Suprapubic skin (tissue), 4 donors: Measurements from ENCODE around the gene OARD1. TPM values are rescaled to one million over a fixed set of nuclear protein-coding genes. Genes with fewer than 3 reads are reported as not detected.

ENCODE experiments used
- DNase-seq, 2 donors: peaks; one replicate each; pipeline ENCODE4 v3.0.0-alpha.2; 2019; ENCODE audit warnings: low spot score in 2 of 2
- H3K27ac ChIP-seq: fragments of 200-600 bp; sonication (generic); one replicate; pipeline ENCODE4 v1.5.1; 2019
- H3K27me3 ChIP-seq: fragments of 200-600 bp; sonication (generic); one replicate; pipeline ENCODE4 v1.5.1; 2019
- H3K36me3 ChIP-seq: fragments of 200-600 bp; sonication (generic); one replicate; pipeline ENCODE4 v1.5.1; 2019
- H3K4me1 ChIP-seq: fragments of 200-600 bp; sonication (generic); one replicate; pipeline ENCODE4 v1.5.1; 2019
- H3K4me3 ChIP-seq: fragments of 200-600 bp; sonication (generic); one replicate; pipeline ENCODE4 v1.5.1; 2019; ENCODE audit warnings: mild to moderate bottlenecking
- H3K9me3 ChIP-seq: fragments of 200-600 bp; sonication (generic); one replicate; pipeline ENCODE4 v1.5.1; 2019
- EP300 ChIP-seq: sonication (generic); formaldehyde crosslinking; IDR thresholded peaks from one replicate; pipeline ENCODE4 v1.6.1; 2017; ENCODE audit warnings: antibody characterized with exemption
- POLR2A ChIP-seq, 2 donors: fragments of 450-650 bp; IDR thresholded peaks; one replicate each; pipeline ENCODE4 v1.6.1; 2017; ENCODE audit warnings: antibody characterized with exemption in 2 of 2, mild to moderate bottlenecking in 2 of 2, moderate library complexity in 2 of 2
- POLR2AphosphoS5 ChIP-seq, 3 donors: sonication (generic); formaldehyde crosslinking; IDR thresholded peaks; one replicate each; pipeline ENCODE4 v1.6.1; 2017; ENCODE audit warnings: antibody characterized with exemption in 3 of 3
- WGBS: methylation state at CpG from one replicate; pipeline ENCODE4 v1.1.5; 2018; 5-methylcytosine and 5-hydroxymethylcytosine counted together
- total RNA-seq, 4 donors: library from RNA; depleted of rRNA; stranded (reverse); fragments of >200 nt; gene quantifications; one replicate each; pipeline ENCODE4 v1.1.0, GENCODE V29; 2016
- TF ChIP-seq, protein P1 (sequence below), 2 donors: fragments of 200-600 bp in 1 of 2; fragments of 450-650 bp in 1 of 2; sonication (generic) in 1 of 2; IDR thresholded peaks; one replicate each; pipeline ENCODE4 v1.5.1; 2016 to 2019; ENCODE audit warnings: antibody characterized with exemption in 2 of 2, mild to moderate bottlenecking in 1 of 2, moderate library complexity in 1 of 2

OARD1 gene
- total RNA-seq, 4 donors from 2014 or later, result 11.3 to 29.9 (median 20.6) TPM

DNA sequence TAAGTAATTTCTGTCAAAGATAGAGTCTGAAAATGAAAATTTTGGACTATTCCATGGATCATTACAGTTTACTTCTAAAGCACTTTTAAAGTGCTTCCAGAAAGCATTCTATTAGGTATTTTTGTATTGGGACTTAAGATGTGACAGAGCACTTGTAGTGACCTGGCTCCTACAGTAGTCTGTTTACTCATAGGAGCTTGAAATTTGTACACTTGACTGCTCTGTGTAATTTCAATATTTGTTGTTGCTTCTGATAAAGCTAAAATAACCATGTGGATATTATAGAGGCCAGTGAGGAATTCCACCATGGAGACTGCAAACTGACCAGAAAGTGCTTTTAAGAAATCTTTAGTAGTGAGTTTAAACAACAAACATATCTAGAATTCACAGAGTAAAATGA, 10.9 kb upstream of the OARD1 start:
- no peak for TF ChIP-seq POLR2AphosphoS5 (IDR thresholded peaks at IDR 0.05)
- TF ChIP-seq POLR2A (IDR thresholded peaks at IDR 0.05), result no peak
- no peak for TF ChIP-seq EP300
- Histone ChIP-seq H3K4me1 (peaks cover 3% of the 10 kb centered on the region), H3K27ac (no peak overlapping the region), H3K9me3 (no peaks in the 10 kb centered on the region), H3K27me3 (no peaks in the 10 kb centered on the region), H3K4me3 (no peak overlapping the region), H3K36me3 (peaks cover 64% of the 10 kb centered on the region)
- DNase-seq, result no peak

DNA sequence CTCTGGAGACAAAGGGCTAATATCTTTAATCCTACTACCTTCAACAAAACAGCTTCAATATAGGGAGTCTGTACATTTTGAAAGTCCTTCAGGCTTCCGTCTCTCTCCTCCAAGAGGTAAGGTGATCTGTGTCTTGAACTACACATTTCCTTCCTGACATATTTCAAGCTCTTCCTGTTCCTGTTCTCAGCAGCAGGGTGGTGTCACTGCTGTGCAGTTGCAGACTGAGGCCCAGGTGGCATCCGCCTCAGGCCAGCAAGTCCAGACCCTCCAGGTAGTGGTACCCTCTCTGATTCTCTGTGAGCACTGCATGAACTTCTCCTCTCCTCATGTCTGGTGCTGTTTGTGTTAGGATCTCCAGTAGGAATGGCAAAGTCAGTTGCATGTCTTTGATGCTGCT, 8.5 kb upstream of the OARD1 start:
- no peak for DNase-seq
- 88% methylated on average over 2 of the region's 2 CpGs for whole genome bisulfite sequencing
- Histone ChIP-seq H3K9me3 (no peaks in the 10 kb centered on the region), H3K4me3 (no peak overlapping the region), H3K27me3 (no peaks in the 10 kb centered on the region), H3K36me3 (peaks cover 51% of the 10 kb centered on the region), H3K27ac (no peak overlapping the region), H3K4me1 (peaks cover 25% of the 10 kb centered on the region)
- TF ChIP-seq POLR2A (IDR thresholded peaks at IDR 0.05) (no peak), EP300 (no peak), POLR2AphosphoS5 (IDR thresholded peaks at IDR 0.05) (no peak)
- TF ChIP-seq, protein P1, sequence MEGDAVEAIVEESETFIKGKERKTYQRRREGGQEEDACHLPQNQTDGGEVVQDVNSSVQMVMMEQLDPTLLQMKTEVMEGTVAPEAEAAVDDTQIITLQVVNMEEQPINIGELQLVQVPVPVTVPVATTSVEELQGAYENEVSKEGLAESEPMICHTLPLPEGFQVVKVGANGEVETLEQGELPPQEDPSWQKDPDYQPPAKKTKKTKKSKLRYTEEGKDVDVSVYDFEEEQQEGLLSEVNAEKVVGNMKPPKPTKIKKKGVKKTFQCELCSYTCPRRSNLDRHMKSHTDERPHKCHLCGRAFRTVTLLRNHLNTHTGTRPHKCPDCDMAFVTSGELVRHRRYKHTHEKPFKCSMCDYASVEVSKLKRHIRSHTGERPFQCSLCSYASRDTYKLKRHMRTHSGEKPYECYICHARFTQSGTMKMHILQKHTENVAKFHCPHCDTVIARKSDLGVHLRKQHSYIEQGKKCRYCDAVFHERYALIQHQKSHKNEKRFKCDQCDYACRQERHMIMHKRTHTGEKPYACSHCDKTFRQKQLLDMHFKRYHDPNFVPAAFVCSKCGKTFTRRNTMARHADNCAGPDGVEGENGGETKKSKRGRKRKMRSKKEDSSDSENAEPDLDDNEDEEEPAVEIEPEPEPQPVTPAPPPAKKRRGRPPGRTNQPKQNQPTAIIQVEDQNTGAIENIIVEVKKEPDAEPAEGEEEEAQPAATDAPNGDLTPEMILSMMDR (IDR thresholded peaks at IDR 0.05), result no peak

DNA sequence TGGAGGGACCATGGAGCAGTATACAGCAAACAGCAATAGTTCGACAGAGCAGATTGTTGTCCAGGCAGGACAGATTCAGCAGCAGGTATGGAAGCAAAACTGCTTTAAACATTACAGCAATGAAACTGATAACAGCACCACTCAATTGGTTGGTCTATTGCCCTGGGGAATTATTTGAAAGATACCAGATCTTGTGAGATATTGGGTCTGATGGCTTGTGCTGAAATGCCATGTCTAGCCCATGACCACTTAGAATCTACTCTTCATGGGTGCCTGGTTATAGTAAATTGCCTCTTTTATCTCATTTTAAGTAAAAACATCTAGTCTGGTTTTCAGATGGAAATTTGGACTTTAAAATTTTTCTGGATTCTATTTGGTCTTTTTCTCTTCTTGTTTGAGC, 6.9 kb upstream of the OARD1 start:
- no peak overlapping the region for H3K4me3 ChIP-seq
- no peak for TF ChIP-seq POLR2AphosphoS5 (IDR thresholded peaks at IDR 0.05)
- TF ChIP-seq, protein P1 (IDR thresholded peaks at IDR 0.05), result no peak
- H3K4me1 ChIP-seq, result peaks cover 40% of the 10 kb centered on the region
- DNase-seq, result no peak
- no peaks in the 10 kb centered on the region for H3K9me3 ChIP-seq
- 87% methylated on average over 1 of the region's 1 CpG for WGBS
- H3K27me3 ChIP-seq, result no peaks in the 10 kb centered on the region
- H3K27ac ChIP-seq, result no peak overlapping the region
- peaks cover 35% of the 10 kb centered on the region for H3K36me3 ChIP-seq

DNA sequence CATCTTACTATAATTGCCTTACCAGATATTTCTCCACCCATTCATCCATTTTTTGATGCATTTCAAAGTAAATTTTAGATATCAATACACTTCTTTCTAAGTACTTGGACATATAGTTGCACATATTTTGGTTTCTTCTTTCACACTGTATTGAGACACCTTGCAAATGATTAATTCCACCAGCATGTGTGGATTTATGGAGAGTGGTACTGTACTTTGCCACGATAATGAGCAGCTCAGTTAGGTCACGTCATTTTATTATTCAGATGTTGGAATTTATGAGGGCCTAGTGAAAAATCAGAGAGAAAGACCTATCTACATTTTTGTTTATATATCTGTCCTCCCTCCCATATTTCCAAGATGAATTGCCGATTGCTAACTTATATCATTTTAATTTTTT, 5.9 kb upstream of the OARD1 start:
- peaks cover 27% of the 10 kb centered on the region for H3K36me3 ChIP-seq
- H3K4me1 ChIP-seq, result peaks cover 43% of the 10 kb centered on the region
- H3K9me3 ChIP-seq, result no peaks in the 10 kb centered on the region
- no peaks in the 10 kb centered on the region for H3K27me3 ChIP-seq
- TF ChIP-seq POLR2A (IDR thresholded peaks at IDR 0.05), result no peak
- no peak for TF ChIP-seq EP300
- no peak for TF ChIP-seq POLR2AphosphoS5 (IDR thresholded peaks at IDR 0.05)
- TF ChIP-seq, protein P1 (IDR thresholded peaks at IDR 0.05), result no peak
- no peak overlapping the region for H3K27ac ChIP-seq
- DNase-seq, result no peak
- WGBS, result 88% methylated on average over 3 of the region's 3 CpGs
- H3K4me3 ChIP-seq, result no peak overlapping the region

DNA sequence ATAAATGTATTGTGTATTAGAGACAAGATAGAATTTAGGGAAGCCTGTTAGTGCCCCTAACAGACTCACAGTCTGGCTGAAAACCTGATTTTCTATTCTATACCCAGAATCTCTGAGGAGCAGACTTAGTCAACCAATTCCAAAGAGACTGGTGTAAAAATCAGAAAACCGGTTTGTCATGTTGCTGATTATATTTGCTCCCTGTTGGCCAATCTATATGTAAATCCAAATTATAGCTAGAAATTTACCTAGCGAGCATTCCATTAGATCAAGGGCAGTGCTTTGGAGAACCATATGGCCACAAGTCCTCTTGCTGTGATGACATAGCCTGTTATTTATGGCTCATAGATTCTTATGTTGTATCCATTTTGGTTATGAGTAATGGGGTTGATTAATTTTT, 5.4 kb upstream of the OARD1 start:
- Histone ChIP-seq H3K4me1 (peaks cover 43% of the 10 kb centered on the region), H3K27ac (no peak overlapping the region), H3K9me3 (no peaks in the 10 kb centered on the region), H3K36me3 (peaks cover 27% of the 10 kb centered on the region), H3K27me3 (no peaks in the 10 kb centered on the region), H3K4me3 (no peak overlapping the region)
- DNase-seq, result no peak
- no peak for TF ChIP-seq EP300
- TF ChIP-seq, protein P1 (IDR thresholded peaks at IDR 0.05), result no peak
- no peak for TF ChIP-seq POLR2AphosphoS5 (IDR thresholded peaks at IDR 0.05)
- TF ChIP-seq POLR2A (IDR thresholded peaks at IDR 0.05), result no peak
- whole genome bisulfite sequencing, result 66% methylated on average over 2 of the region's 2 CpGs
